ENCODE measurements around the gene LNP1. TPM values are rescaled to one million over a fixed set of nuclear protein-coding genes. Genes with fewer than 3 reads are reported as not detected.

Gene LNP1
- total and polyA plus RNA-seq, 2 of the 8 experiments (the other 6 are each of a cell fraction or from before 2014, with no cell fraction given): 6.6 to 8.7 TPM

DNA sequence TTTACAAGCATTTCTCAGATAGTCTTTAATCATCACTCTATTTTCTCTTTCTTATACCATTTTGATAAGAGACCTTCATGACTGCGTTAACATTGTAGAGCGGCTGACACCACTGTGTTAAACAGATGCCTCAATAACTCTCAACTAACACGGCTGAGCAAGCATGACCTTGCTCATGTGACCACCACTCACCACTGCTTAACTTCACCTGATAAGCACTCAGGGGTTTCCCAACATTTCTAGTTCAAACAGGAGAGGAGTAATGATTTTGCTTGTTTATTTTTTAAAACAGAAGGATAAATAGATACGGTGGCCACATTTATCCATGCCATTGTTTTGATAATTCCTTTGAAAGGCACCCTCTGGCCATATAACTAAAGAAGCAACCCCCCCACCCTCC lies 53.3 kb downstream of the LNP1 start:
- FAIRE-seq: no peak
- Histone ChIP-seq H2AK5ac (ENCODE audit: low read depth, low read length) (no peak overlapping the region), H3K56ac (replicated peaks; ENCODE audit: insufficient read length, low read depth, low read length) (no peak overlapping the region), H3K79me1 (ENCODE audit: low read depth, low read length) (no peaks in the 10 kb centered on the region), H3K4me2 (ENCODE audit: insufficient read depth in 1 of 2, low read depth in 2 of 2, low read length in 2 of 2) (no peak overlapping the region), H3K14ac (ENCODE audit: insufficient read length) (no peak overlapping the region), H4K20me1 (replicated peaks in 1 of 2; ENCODE audit: control insufficient read depth in 1 of 2, insufficient read depth in 2 of 2, low read length in 2 of 2) (no peaks in the 10 kb centered on the region), H2BK15ac (ENCODE audit: low read length) (no peak overlapping the region), H3K18ac (ENCODE audit: extremely low read depth, low read length) (no peak overlapping the region), H2BK5ac (ENCODE audit: low read depth, low read length) (no peak overlapping the region), H3K4me3 (ENCODE audit: extremely low read depth in 1 of 4, insufficient read depth in 2 of 4, low read depth in 3 of 4, low read length in 4 of 4) (no peak overlapping the region), H3K36me3 (ENCODE audit: control insufficient read depth in 2 of 4, insufficient read depth in 4 of 4, low read length in 3 of 4) (peaks cover 0 to 3% (median 0%) of the 10 kb centered on the region in 4 experiments; a peak in 3 of 8 replicates), H3K79me2 (ENCODE audit: control insufficient read depth in 1 of 2, insufficient read depth in 2 of 2, low read length in 2 of 2) (no peaks in the 10 kb centered on the region), H3K9ac (replicated peaks in 1 of 4; ENCODE audit: extremely low read depth in 1 of 4, low read depth in 3 of 4, low read length in 3 of 4) (no peak overlapping the region), H3K4me1 (replicated peaks in 1 of 4; ENCODE audit: control insufficient read depth in 3 of 4, insufficient read depth in 4 of 4, low read length in 3 of 4) (no peaks in the 10 kb centered on the region; a peak in 2 of 7 replicates), H3K27me3 (replicated peaks in 1 of 4; ENCODE audit: control insufficient read depth in 3 of 4, extremely low read depth in 1 of 4, insufficient read depth in 3 of 4, low read length in 3 of 4) (no peaks in the 10 kb centered on the region), H4K8ac (ENCODE audit: extremely low read depth, insufficient read depth, low read length) (no peak overlapping the region), H2AFZ (ENCODE audit: low read length) (no peak overlapping the region), H3K23ac (ENCODE audit: insufficient read length) (no peak overlapping the region), H2BK20ac (ENCODE audit: low read length) (no peak overlapping the region), H2BK12ac (ENCODE audit: low read depth, low read length) (no peak overlapping the region), H2BK120ac (replicated peaks; ENCODE audit: low read depth, low read length) (no peak overlapping the region), H3K23me2 (ENCODE audit: low read depth, low read length) (no peaks in the 10 kb centered on the region), H3K9me3 (ENCODE audit: insufficient read depth in 2 of 2, low read depth in 1 of 2, low read length in 1 of 2) (peaks cover 0 to 2% of the 10 kb centered on the region in 2 experiments; a peak in 1 of 4 replicates), H4K5ac (ENCODE audit: insufficient read length, low read depth, low read length) (no peak overlapping the region), H3K4ac (replicated peaks; ENCODE audit: insufficient read length, low read depth, low read length) (no peak overlapping the region), H4K91ac (replicated peaks; ENCODE audit: insufficient read length, low read length) (no peak overlapping the region), H3K27ac (ENCODE audit: low read depth, low read length) (no peak overlapping the region)
- ChIA-PET POLR2A (ENCODE audit: partially characterized antibody) (no interaction called here), CTCF (ENCODE audit: partially characterized antibody) (no interaction called here)
- DNase-seq (ENCODE audit: low read depth in 1 of 2, low spot score in 2 of 2): no peak
- WGBS, 2 experiments (ENCODE audit: extremely low coverage in 1 of 2, insufficient coverage in 1 of 2, insufficient read length in 1 of 2, insufficient replicate concordance in 2 of 2, low coverage in 1 of 2, low lambda C conversion rate in 2 of 2, missing lambda C conversion rate in 1 of 2): 92% methylated on average over 4 of the region's 4 CpGs; no CpG with 5 or more reads in 1 of the 2 experiments
- no peak for TF ChIP-seq SP4 (IDR thresholded peaks at IDR 0.05; ENCODE audit: low read length)
- no peak for TF ChIP-seq TAF1 (IDR thresholded peaks at IDR 0.05; ENCODE audit: low read depth, low read length)
- no peak for TF ChIP-seq HDAC2 (IDR thresholded peaks at IDR 0.05; ENCODE audit: borderline replicate concordance in 1 of 2, low read depth in 2 of 2, low read length in 2 of 2)
- TF ChIP-seq CBX5 (IDR thresholded peaks at IDR 0.05; ENCODE audit: low read depth, low read length): no peak
- TF ChIP-seq RBBP5 (IDR thresholded peaks at IDR 0.05; ENCODE audit: borderline replicate concordance, low read depth, low read length): no peak
- no peak for TF ChIP-seq YY1 (IDR thresholded peaks at IDR 0.05; ENCODE audit: low read depth, low read length)
- TF ChIP-seq CEBPB (IDR thresholded peaks at IDR 0.05; ENCODE audit: low read depth, low read length): no peak
- no peak for TF ChIP-seq SAP30 (IDR thresholded peaks at IDR 0.05; ENCODE audit: insufficient read depth, insufficient replicate concordance, low read length)
- no peak for TF ChIP-seq MAFK (IDR thresholded peaks at IDR 0.05; ENCODE audit: low read depth, low read length)
- no peak for TF ChIP-seq RAD21 (IDR thresholded peaks at IDR 0.05 in 1 of 2, conservative IDR thresholded peaks at IDR 0.05 in 1 of 2; ENCODE audit: low read depth in 2 of 2, low read length in 2 of 2)
- TF ChIP-seq KDM1A (IDR thresholded peaks at IDR 0.05; ENCODE audit: borderline replicate concordance, low read length): no peak
- no peak for TF ChIP-seq POU5F1 (IDR thresholded peaks at IDR 0.05; ENCODE audit: low read depth, low read length)
- TF ChIP-seq SRF (IDR thresholded peaks at IDR 0.05; ENCODE audit: low read depth, low read length): no peak
- no peak for TF ChIP-seq TBP (IDR thresholded peaks at IDR 0.05; ENCODE audit: low read depth, low read length)
- TF ChIP-seq SIN3A (conservative IDR thresholded peaks at IDR 0.05 in 1 of 2, IDR thresholded peaks at IDR 0.05 in 1 of 2; ENCODE audit: low read depth in 1 of 2, low read length in 2 of 2): no peak
